H1 (cell line): ENCODE measurements around the gene RASGRF1. TPM values are rescaled to one million over a fixed set of nuclear protein-coding genes. Genes with fewer than 3 reads are reported as not detected.

ENCODE experiments used
- BRCA1 ChIP-seq: IDR thresholded peaks from 2 replicates; pipeline ENCODE4 v1.6.1; 2012; ENCODE audit warnings: low read depth, low read length, improper control_type of control experiment
- EGR1 ChIP-seq: IDR thresholded peaks from 2 replicates; pipeline ENCODE4 v1.6.1; 2011; ENCODE audit warnings: low read depth, low read length, borderline replicate concordance
- EP300 ChIP-seq, 2 experiments: IDR thresholded peaks; 1 replicate in 1 of 2; 2 replicates in 1 of 2; pipeline ENCODE4 v1.6.1; 2011 to 2012; ENCODE audit warnings: low read depth in 2 of 2, low read length in 2 of 2, mild to moderate bottlenecking in 2 of 2, borderline replicate concordance in 1 of 2, inconsistent platforms in 1 of 2, moderate library complexity in 1 of 2
- JUND ChIP-seq: IDR thresholded peaks from 2 replicates; pipeline ENCODE4 v1.6.1; 2011; ENCODE audit warnings: mild to moderate bottlenecking, improper control_type of control experiment, low read length
- KDM5A ChIP-seq: fragments of 200-600 bp; IDR thresholded peaks from 2 replicates; pipeline ENCODE4 v1.7.1; 2012; ENCODE audit warnings: mild to moderate bottlenecking, low read length, inconsistent platforms, mixed read lengths
- POU5F1 ChIP-seq: IDR thresholded peaks from 2 replicates; pipeline ENCODE4 v1.6.1; 2011; ENCODE audit warnings: low read depth, mild to moderate bottlenecking, low read length, moderate library complexity
- SAP30 ChIP-seq: fragments of 300-600 bp; sonication (generic); IDR thresholded peaks from 2 replicates; pipeline ENCODE4 v1.7.1; 2012; ENCODE audit warnings: low read length, moderate library complexity, mild to moderate bottlenecking, inconsistent platforms; ENCODE audit not compliant: insufficient read depth, insufficient replicate concordance
- YY1 ChIP-seq: IDR thresholded peaks from 2 replicates; pipeline ENCODE4 v1.6.1; 2011; ENCODE audit warnings: low read depth, mild to moderate bottlenecking, low read length
- polyA plus RNA-seq, 7 experiments: library from polyadenylated mRNA; depleted of rRNA in 3 of 7; stranded (reverse) in 5 of 7; unstranded in 2 of 7; fragments of >200 nt in 5 of 7; fragments of 200-250 nt in 2 of 7; gene quantifications; 1 replicate in 5 of 7; 2 replicates in 1 of 7; 4 replicates in 1 of 7; pipeline versions ENCODE4 v1.2.1 to v1.2.3, GENCODE V29; 2011 to 2013; ENCODE audit warnings: missing spikeins in 2 of 7, mixed read lengths in 2 of 7
- total RNA-seq: library from RNA; stranded (reverse); fragmentation: NEBNext Ultra II Directional; extraction: Animal tissue kit (Norgen Biotek cat#: 25700); gene quantifications from 2 replicates; pipeline ENCODE4 v1.2.1, GENCODE V29; 2021

The RASGRF1 gene
- total and polyA plus RNA-seq, 2 of the 8 experiments (the other 6 are each of a cell fraction or from before 2014, with no cell fraction given): 0.42 to 0.67 TPM

DNA sequence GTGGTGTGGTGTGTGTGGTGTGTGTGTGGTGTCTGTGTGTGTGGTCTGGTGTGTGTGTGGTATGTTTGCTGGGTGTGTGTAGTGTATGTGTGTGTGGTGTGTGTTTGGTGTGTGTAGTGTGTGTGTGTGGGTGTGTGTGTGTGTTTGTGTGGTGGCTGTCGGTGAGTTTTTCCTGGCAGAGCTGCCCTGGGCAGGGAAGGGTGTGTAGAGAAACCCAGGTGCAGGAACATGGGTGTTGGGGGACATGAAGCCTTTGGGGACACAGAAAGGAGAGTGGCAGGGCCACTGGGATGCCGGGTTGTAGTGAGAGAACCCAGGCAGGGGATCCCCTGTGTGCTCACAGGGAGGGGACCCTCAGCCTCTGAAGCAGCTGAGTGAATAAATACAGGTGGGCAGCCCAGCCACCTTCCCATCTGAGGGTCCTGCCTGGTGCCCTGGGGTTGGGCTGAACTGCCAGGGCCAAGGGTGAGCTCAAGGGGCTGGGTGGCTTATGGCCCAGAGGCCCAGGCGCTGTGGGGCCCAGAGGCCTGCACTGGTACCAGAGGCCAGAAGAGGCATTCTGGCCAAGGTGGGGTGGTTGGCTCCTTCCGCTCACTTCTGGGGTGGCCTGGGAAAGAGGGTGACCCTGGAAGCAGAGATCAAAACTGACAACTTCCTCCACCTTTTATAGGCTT lies 97.2 kb downstream of the RASGRF1 start (continued):
- TF ChIP-seq JUND (no peak), POU5F1 (no peak), YY1 (no peak), BRCA1 (no peak), EP300 (IDR thresholded peaks at IDR 0.05; ENCODE audit: borderline replicate concordance in 1 of 2, low read depth in 2 of 2, low read length in 2 of 2) (no peak), EGR1 (no peak), SAP30 (no peak), KDM5A (no peak)
- TF ChIP-seq, all 59 proteins: peak for 0
